GM12864 (cell line): Measurements from ENCODE around the gene TAB2.

ENCODE experiments used
- DNase-seq: peaks from one replicate; pipeline ENCODE4 v3.0.0-alpha.2; 2011; ENCODE audit warnings: low read depth
- H3K4me3 ChIP-seq: 2 replicates; pipeline ENCODE4 v1.5.1; 2011; ENCODE audit warnings: mild to moderate bottlenecking, low read depth, low read length, control low read depth
- TF ChIP-seq, protein P1 (sequence below): IDR thresholded peaks from 2 replicates; pipeline ENCODE4 v1.5.1; 2011; ENCODE audit warnings: low read depth, mild to moderate bottlenecking, moderate library complexity, low read length, control low read depth, inconsistent platforms; ENCODE audit errors: missing control alignments

The TAB2 gene

DNA sequence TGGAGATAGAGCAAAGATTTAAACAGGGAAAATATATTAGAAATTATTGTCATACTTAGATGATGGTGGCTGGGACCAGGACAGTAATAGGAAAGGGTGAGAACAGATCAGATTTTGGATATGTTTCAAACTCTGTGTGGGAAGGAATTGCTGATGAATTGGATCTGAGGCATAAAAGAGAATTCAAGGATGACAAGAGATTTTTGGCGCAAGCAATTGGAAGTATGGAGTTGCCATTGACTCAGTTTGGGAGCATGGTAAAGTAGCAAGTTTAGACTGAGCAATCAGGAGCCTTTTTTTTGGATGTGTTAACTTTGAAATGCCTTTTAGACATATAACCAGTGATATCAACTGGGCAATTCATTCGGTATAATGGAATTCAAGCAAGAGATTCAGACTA lies 14.4 kb downstream of the TAB2 start:
- TF ChIP-seq, protein P1, sequence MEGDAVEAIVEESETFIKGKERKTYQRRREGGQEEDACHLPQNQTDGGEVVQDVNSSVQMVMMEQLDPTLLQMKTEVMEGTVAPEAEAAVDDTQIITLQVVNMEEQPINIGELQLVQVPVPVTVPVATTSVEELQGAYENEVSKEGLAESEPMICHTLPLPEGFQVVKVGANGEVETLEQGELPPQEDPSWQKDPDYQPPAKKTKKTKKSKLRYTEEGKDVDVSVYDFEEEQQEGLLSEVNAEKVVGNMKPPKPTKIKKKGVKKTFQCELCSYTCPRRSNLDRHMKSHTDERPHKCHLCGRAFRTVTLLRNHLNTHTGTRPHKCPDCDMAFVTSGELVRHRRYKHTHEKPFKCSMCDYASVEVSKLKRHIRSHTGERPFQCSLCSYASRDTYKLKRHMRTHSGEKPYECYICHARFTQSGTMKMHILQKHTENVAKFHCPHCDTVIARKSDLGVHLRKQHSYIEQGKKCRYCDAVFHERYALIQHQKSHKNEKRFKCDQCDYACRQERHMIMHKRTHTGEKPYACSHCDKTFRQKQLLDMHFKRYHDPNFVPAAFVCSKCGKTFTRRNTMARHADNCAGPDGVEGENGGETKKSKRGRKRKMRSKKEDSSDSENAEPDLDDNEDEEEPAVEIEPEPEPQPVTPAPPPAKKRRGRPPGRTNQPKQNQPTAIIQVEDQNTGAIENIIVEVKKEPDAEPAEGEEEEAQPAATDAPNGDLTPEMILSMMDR, result no peak
- DNase-seq, result no peak

GRCh38 chr6:149332602-149333265 lies 15.2 kb downstream of the TAB2 start:
- TF ChIP-seq, protein P1, result no peak
- H3K4me3 ChIP-seq, result no peak overlapping the region
- no peak for DNase-seq

More for the DNA sequence above, 14.4 kb downstream of the TAB2 start:
- no peak overlapping the region for H3K4me3 ChIP-seq

- H3K4me3 ChIP-seq, result no peak overlapping the region
- DNase-seq, result no peak
- TF ChIP-seq, protein P1, result no peak
These were observed 15.7 kb downstream of the TAB2 start for GRCh38 chr6:149333266-149333620.

DNA sequence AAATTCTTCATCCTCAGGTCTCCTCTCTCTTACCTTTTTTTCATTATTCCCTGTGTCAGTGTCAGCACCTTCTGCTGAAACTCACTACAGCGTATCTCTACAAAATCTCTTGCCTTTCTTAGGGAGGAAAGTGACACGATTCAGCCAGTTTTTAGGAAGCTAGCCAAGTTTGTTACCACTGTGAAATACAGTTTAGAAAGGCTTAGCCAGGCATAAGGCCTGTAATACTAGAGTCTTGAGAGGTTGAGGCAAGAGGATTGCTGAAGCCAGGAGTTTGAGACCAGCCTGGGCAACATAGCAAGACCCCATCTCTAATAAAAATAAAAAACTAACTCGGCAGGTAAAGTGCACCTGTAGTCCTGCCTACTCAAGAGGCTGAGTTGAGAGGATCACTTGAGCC lies 16.7 kb downstream of the TAB2 start:
- H3K4me3 ChIP-seq, result no peak overlapping the region
- TF ChIP-seq, protein P1, result no peak
- DNase-seq, result no peak

DNA sequence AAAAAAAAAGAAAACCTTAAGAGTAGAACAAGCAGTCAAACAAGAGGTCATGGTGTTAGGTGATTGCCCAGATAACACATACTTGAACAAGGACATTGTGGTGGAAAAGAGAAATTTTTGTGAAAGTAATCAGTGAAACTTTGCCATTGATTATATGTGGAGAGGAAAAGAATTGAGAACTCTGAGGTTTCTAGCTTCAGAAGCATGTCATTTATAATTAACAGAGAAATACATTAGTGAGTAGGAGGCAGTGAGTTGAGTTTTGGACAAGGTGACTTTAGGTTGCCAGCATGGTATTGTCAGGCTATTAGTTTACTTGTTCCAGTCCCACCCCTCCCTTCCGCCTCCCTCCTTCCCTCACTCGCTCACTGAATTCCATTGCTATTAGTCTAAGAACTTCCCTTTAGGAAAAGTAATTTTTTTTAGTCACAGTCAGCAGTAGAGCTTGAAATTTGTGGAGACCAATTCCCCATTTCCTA lies 17.2 kb downstream of the TAB2 start:
- no peak overlapping the region for H3K4me3 ChIP-seq
- TF ChIP-seq, protein P1, result no peak
- no peak for DNase-seq

GRCh38 chr6:149335924-149336608 lies 18.6 kb downstream of the TAB2 start:
- TF ChIP-seq, protein P1, result no peak
- DNase-seq, result no peak
- no peak overlapping the region for H3K4me3 ChIP-seq

DNA sequence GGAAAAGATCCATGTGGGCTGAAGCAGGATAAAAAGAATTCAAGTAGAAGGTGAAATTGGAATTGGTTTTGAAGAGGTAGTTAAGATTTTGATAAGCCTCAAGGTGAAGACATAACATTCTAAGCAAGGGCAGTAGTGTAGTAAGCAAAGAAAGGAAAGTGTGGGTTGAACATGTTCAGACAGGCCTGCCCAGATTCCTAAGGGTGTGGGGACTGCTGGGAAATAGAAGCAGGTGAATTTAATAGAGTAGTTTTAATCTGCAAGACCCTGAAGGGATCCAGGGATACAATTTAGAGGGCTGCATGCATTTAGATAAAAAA lies 19.1 kb downstream of the TAB2 start:
- no peak overlapping the region for H3K4me3 ChIP-seq
- TF ChIP-seq, protein P1, result no peak
- DNase-seq, result no peak
